ENCODE results near the gene UST. TPM values are rescaled to one million over a fixed set of nuclear protein-coding genes. Genes with fewer than 3 reads are reported as not detected.

Gene UST
- total RNA-seq, 1 experiment from 2014 or later, result 6.1 TPM

DNA sequence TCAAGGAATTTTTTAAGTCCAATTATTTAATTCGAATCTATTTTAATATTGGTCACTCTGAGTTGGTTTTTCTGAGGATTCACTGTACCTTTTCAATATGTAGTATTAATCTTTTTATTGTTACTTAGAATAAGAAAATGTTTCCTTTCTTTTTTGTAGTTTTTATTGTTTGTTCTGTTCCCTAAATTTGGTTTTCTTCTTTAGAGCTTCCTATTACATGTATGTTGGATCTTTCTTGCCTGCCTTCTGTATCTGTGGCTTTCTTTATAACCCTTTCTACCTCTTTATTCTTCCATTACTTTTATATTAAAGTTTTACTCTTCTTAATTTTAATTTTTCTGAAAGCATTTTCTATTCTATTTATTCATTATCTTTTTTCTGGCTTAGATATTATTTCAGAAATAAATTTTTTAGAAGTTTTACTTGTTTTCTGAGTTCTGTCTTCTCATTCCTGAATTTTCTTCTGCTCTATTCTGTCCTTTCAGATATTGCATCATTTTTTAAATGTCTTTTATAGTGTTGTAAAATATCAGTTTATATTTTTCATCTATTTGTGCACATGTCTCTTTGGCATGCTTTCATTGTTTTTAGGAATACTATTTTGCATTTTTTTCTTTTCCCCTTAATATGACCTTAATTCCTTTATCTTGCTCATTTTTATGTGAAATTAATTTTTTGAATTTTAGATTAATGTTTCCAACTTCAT lies 33.6 kb upstream of the UST start:
- Histone ChIP-seq H2AFZ (ENCODE audit: low read depth, low read length, poor library complexity, severe bottlenecking) (no peak overlapping the region), H3K4me2 (ENCODE audit: low read length) (no peak overlapping the region), H3K9ac (ENCODE audit: low read length) (no peak overlapping the region), H3K9me3 (ENCODE audit: control insufficient read depth in 1 of 2, insufficient read depth in 1 of 2, low read depth in 1 of 2, low read length in 2 of 2) (no peaks in the 10 kb centered on the region), H3K79me2 (ENCODE audit: insufficient read depth, low read length) (no peaks in the 10 kb centered on the region), H3K27me3 (ENCODE audit: insufficient read depth, low read length) (no peaks in the 10 kb centered on the region), H3K36me3 (ENCODE audit: control insufficient read depth in 1 of 2, insufficient read depth in 2 of 2, low read length in 2 of 2) (no peaks in the 10 kb centered on the region), H3K4me1 (ENCODE audit: control insufficient read depth in 1 of 2, insufficient read depth in 2 of 2, low read length in 2 of 2) (no peaks in the 10 kb centered on the region), H4K20me1 (ENCODE audit: insufficient read depth) (no peaks in the 10 kb centered on the region), H3K9me2 (ENCODE audit: insufficient read depth) (no peaks in the 10 kb centered on the region), H3K27ac (ENCODE audit: low read depth, low read length) (no peak overlapping the region), H3K4me3 (replicated peaks in 1 of 2; ENCODE audit: low read depth in 1 of 2, low read length in 2 of 2) (no peak overlapping the region)
- ChIA-PET POLR2A (no interaction called here), RAD21 (ENCODE audit: low non-redundant PET in 1 of 2, low total read pairs in 2 of 2, uncharacterized antibody in 2 of 2, unreplicated experiment in 2 of 2) (no interaction called here), CTCF (no interaction called here)
- ATAC-seq (no peak), DNase-seq (ENCODE audit: low read depth, low spot score) (no peak)
- no TSS peak for BruUV-seq (replicated peaks)
- intact Hi-C loops (cut with micrococcal nuclease), result no loop called here
- TF ChIP-seq, protein P1, sequence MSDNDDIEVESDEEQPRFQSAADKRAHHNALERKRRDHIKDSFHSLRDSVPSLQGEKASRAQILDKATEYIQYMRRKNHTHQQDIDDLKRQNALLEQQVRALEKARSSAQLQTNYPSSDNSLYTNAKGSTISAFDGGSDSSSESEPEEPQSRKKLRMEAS (IDR thresholded peaks at IDR 0.05), result no peak
- TF ChIP-seq EZH2 (IDR thresholded peaks at IDR 0.05), result no peak
- TF ChIP-seq JUND (IDR thresholded peaks at IDR 0.05), result no peak
- TF ChIP-seq CEBPB (IDR thresholded peaks at IDR 0.05; ENCODE audit: low read depth), result no peak
- no peak for TF ChIP-seq CBX3 (IDR thresholded peaks at IDR 0.05; ENCODE audit: low read depth)
- TF ChIP-seq, protein P2, sequence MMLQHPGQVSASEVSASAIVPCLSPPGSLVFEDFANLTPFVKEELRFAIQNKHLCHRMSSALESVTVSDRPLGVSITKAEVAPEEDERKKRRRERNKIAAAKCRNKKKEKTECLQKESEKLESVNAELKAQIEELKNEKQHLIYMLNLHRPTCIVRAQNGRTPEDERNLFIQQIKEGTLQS (IDR thresholded peaks at IDR 0.05), result no peak
- no peak for TF ChIP-seq SP1 (IDR thresholded peaks at IDR 0.05; ENCODE audit: low read depth)
- TF ChIP-seq POLR2A (IDR thresholded peaks at IDR 0.05; ENCODE audit: borderline replicate concordance, extremely low read depth, insufficient read depth, insufficient read length), result no peak
- no peak for TF ChIP-seq EZH2phosphoT487 (IDR thresholded peaks at IDR 0.05; ENCODE audit: borderline replicate concordance)
- no peak for TF ChIP-seq ZFX (IDR thresholded peaks at IDR 0.05)
- no peak for TF ChIP-seq SRF (IDR thresholded peaks at IDR 0.05; ENCODE audit: low read depth)

DNA sequence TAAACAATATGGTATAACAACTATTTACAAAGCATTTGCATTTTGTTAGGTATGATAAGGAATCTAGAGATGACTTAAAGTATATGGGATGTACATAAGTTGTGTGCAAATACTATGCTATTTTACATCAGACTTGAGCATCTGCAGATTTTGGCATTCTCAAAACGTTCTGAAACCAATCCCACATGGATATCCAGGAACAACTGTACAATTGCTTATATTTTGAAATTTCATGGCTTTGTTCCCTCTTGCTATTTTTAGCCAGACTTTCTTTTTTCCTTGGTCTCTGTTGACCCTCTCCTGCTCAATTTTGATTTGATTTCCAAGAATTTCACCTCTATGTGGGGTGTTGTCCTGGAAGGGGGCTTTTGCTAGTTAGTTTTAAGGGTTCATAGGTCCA lies 32.9 kb upstream of the UST start:
- DNase-seq (ENCODE audit: low read depth, low spot score) (no peak), ATAC-seq (no peak)
- H3K36me3 ChIP-seq (ENCODE audit: control insufficient read depth in 1 of 2, insufficient read depth in 2 of 2, low read length in 2 of 2), result no peaks in the 10 kb centered on the region
- H3K4me3 ChIP-seq (replicated peaks in 1 of 2; ENCODE audit: low read depth in 1 of 2, low read length in 2 of 2), result no peak overlapping the region
- no peak overlapping the region for H2AFZ ChIP-seq (ENCODE audit: low read depth, low read length, poor library complexity, severe bottlenecking)
- no peak overlapping the region for H3K9ac ChIP-seq (ENCODE audit: low read length)
- H3K27ac ChIP-seq (ENCODE audit: low read depth, low read length), result no peak overlapping the region
- RAD21 ChIA-PET (ENCODE audit: low non-redundant PET in 1 of 2, low total read pairs in 2 of 2, uncharacterized antibody in 2 of 2, unreplicated experiment in 2 of 2), result no interaction called here
- no peaks in the 10 kb centered on the region for H3K4me1 ChIP-seq (ENCODE audit: control insufficient read depth in 1 of 2, insufficient read depth in 2 of 2, low read length in 2 of 2)
- CTCF ChIA-PET, result no interaction called here
- no peaks in the 10 kb centered on the region for H3K9me2 ChIP-seq (ENCODE audit: insufficient read depth)
- H4K20me1 ChIP-seq (ENCODE audit: insufficient read depth), result no peaks in the 10 kb centered on the region
- intact Hi-C loops (cut with micrococcal nuclease), result no loop called here
- no peak overlapping the region for H3K4me2 ChIP-seq (ENCODE audit: low read length)
- no peaks in the 10 kb centered on the region for H3K79me2 ChIP-seq (ENCODE audit: insufficient read depth, low read length)
- no peaks in the 10 kb centered on the region for H3K27me3 ChIP-seq (ENCODE audit: insufficient read depth, low read length)
- H3K9me3 ChIP-seq (ENCODE audit: control insufficient read depth in 1 of 2, insufficient read depth in 1 of 2, low read depth in 1 of 2, low read length in 2 of 2), result no peaks in the 10 kb centered on the region
- no TSS peak for BruUV-seq (replicated peaks)
- POLR2A ChIA-PET, result no interaction called here
- TF ChIP-seq JUND (IDR thresholded peaks at IDR 0.05) (no peak), CEBPB (IDR thresholded peaks at IDR 0.05; ENCODE audit: low read depth) (no peak), EZH2 (IDR thresholded peaks at IDR 0.05) (no peak), YY1 (IDR thresholded peaks at IDR 0.05; ENCODE audit: extremely low read depth, insufficient replicate concordance, low read depth, low read length) (no peak), SP1 (IDR thresholded peaks at IDR 0.05; ENCODE audit: low read depth) (no peak), SRF (IDR thresholded peaks at IDR 0.05; ENCODE audit: low read depth) (no peak), FOSL1 (IDR thresholded peaks at IDR 0.05; ENCODE audit: low read depth) (no peak), EGR1 (IDR thresholded peaks at IDR 0.05; ENCODE audit: low read depth) (no peak), CBX3 (IDR thresholded peaks at IDR 0.05; ENCODE audit: low read depth) (no peak), RAD21 (IDR thresholded peaks at IDR 0.05; ENCODE audit: low read depth) (no peak)
- TF ChIP-seq, protein P3, sequence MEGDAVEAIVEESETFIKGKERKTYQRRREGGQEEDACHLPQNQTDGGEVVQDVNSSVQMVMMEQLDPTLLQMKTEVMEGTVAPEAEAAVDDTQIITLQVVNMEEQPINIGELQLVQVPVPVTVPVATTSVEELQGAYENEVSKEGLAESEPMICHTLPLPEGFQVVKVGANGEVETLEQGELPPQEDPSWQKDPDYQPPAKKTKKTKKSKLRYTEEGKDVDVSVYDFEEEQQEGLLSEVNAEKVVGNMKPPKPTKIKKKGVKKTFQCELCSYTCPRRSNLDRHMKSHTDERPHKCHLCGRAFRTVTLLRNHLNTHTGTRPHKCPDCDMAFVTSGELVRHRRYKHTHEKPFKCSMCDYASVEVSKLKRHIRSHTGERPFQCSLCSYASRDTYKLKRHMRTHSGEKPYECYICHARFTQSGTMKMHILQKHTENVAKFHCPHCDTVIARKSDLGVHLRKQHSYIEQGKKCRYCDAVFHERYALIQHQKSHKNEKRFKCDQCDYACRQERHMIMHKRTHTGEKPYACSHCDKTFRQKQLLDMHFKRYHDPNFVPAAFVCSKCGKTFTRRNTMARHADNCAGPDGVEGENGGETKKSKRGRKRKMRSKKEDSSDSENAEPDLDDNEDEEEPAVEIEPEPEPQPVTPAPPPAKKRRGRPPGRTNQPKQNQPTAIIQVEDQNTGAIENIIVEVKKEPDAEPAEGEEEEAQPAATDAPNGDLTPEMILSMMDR (IDR thresholded peaks at IDR 0.05 in 2 of 3, conservative IDR thresholded peaks at IDR 0.05 in 1 of 3; ENCODE audit: borderline replicate concordance in 1 of 3, insufficient read depth in 1 of 3, low read depth in 2 of 3, low read length in 2 of 3), result no peak
- TF ChIP-seq, protein P4, sequence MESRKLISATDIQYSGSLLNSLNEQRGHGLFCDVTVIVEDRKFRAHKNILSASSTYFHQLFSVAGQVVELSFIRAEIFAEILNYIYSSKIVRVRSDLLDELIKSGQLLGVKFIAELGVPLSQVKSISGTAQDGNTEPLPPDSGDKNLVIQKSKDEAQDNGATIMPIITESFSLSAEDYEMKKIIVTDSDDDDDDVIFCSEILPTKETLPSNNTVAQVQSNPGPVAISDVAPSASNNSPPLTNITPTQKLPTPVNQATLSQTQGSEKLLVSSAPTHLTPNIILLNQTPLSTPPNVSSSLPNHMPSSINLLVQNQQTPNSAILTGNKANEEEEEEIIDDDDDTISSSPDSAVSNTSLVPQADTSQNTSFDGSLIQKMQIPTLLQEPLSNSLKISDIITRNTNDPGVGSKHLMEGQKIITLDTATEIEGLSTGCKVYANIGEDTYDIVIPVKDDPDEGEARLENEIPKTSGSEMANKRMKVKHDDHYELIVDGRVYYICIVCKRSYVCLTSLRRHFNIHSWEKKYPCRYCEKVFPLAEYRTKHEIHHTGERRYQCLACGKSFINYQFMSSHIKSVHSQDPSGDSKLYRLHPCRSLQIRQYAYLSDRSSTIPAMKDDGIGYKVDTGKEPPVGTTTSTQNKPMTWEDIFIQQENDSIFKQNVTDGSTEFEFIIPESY (IDR thresholded peaks at IDR 0.05; ENCODE audit: extremely low read depth, insufficient replicate concordance, low read length), result no peak
- TF ChIP-seq, protein P2 (IDR thresholded peaks at IDR 0.05), result no peak
